Heart right ventricle (tissue), 16 donors: ENCODE measurements around the gene SLC12A4. TPM values are rescaled to one million over a fixed set of nuclear protein-coding genes. Genes with fewer than 3 reads are reported as not detected.
A peak's percentile ranks its signal among the peaks of the same experiment; 100 is the strongest.

Source experiments
- ATAC-seq, 8 donors: fragments of 200-7000 bp; cut with Tn5 transposase; one replicate each; pipeline ENCODE4 v1.9.1; 2020; ENCODE audit warnings: mild to moderate bottlenecking in 8 of 8, moderate library complexity in 8 of 8, moderate number of reproducible peaks in 1 of 8
- DNase-seq, 2 donors: peaks; one replicate each; pipeline ENCODE4 v3.0.0-alpha.2; 2020
- H3K27ac ChIP-seq, 10 donors: fragments of 200-600 bp; sonication (generic) in 2 of 10; one replicate each; pipeline versions ENCODE4 v1.5.0 to v1.8.0; 2020 to 2022; ENCODE audit warnings: mild to moderate bottlenecking in 3 of 10
- H3K27me3 ChIP-seq, 7 donors: fragments of 200-600 bp; one replicate each; pipeline ENCODE4 v1.8.0; 2021 to 2022; ENCODE audit warnings: mild to moderate bottlenecking in 2 of 7
- H3K36me3 ChIP-seq, 9 donors: fragments of 200-600 bp; sonication (generic) in 1 of 9; one replicate each; pipeline versions ENCODE4 v1.5.0 to v1.8.0; 2020 to 2022; ENCODE audit warnings: mild to moderate bottlenecking in 2 of 9
- H3K4me1 ChIP-seq, 9 donors: fragments of 200-600 bp; sonication (generic) in 1 of 9; one replicate each; pipeline versions ENCODE4 v1.5.0 to v1.8.0; 2020 to 2022; ENCODE audit warnings: mild to moderate bottlenecking in 4 of 9
- H3K4me3 ChIP-seq, 10 donors: fragments of 200-600 bp; sonication (generic) in 2 of 10; one replicate each; pipeline versions ENCODE4 v1.5.0 to v1.8.0; 2020 to 2022; ENCODE audit warnings: mild to moderate bottlenecking in 7 of 10, moderate library complexity in 2 of 10
- H3K9me3 ChIP-seq, 11 donors: fragments of 200-600 bp in 10 of 11; sonication (generic) in 2 of 11; one replicate each; pipeline versions ENCODE4 v1.5.0 to v1.8.0; 2013 to 2022; ENCODE audit warnings: mild to moderate bottlenecking in 2 of 11, control low read depth in 1 of 11, moderate library complexity in 1 of 11
- WGBS, 2 donors: extraction: QIAGEN DNeasy Blood & Tissue Kit; methylation state at CpG; one replicate each; pipeline ENCODE4 v1.1.7; 2013; ENCODE audit warnings: inconsistent platforms in 1 of 2; 5-methylcytosine and 5-hydroxymethylcytosine counted together
- intact Hi-C, 10 donors: fragments of 100-400 bp; cut with DNase I; formaldehyde crosslinking; loops; one replicate each; pipeline versions ENCODE4 v1.11.1 to v1.14.2; 2022
- polyA plus RNA-seq, 2 donors: library from polyadenylated mRNA; stranded (reverse); fragments of 200-250 nt; gene quantifications; one replicate each; pipeline ENCODE4 v1.2.3, GENCODE V29; 2013
- total RNA-seq, 10 donors: library from RNA; stranded (reverse); fragmentation: NEBNext Ultra II Directional in 3 of 10; extraction: Animal tissue kit (Norgen Biotek cat#: 25700) in 3 of 10; gene quantifications; one replicate each; pipeline versions ENCODE4 v1.2.1 to v1.2.4, GENCODE V29; 2021 to 2023
- TF ChIP-seq, protein P1 (sequence below), 9 donors: fragments of 200-600 bp; sonication (generic) in 2 of 9; IDR thresholded peaks; one replicate each; pipeline versions ENCODE4 v1.5.0 to v1.8.0; 2021 to 2022; ENCODE audit warnings: antibody characterized with exemption in 9 of 9, mild to moderate bottlenecking in 5 of 9, moderate library complexity in 1 of 9
- donor health status: Arrhythmogenic right ventricular cardiomyopathy.
- donor health status: ischemic (EF 13 %, LVEDD 7.1; RV severe dilation, severe dysfunction).
- donor health status: healthy with polysubstance abuse.
- donor health status: DM: no; HTN: yes; CAD: no.
- donor health status: DM: no; HTN: no; CAD: no.
- donor health status: ischemic (EF 25% LVEDD 6.9; RV normal size, moderate dysfunction).
- donor health status: ischemic (EF 25% LVEDD 5.7; RV mildly dilated, moderate dysfunction).
- donor health status: healthy.
- donor health status: DM: yes; HTN: yes; CAD: no.
- donor health status: Ischemic cardiomyopathy.
- donor health status: ischemic (EF 35%, LVEDD 5.7; RV mildly dilated, moderate dysfunction).
- donor health status: nonischemic (EF 11% LVEDD 7.7; RV severe dilation, severe dysfunction).
- donor health status: DM: yes; HTN: yes; CAD: no.
- donor health status: PGD.
- donor health status: ischemic (EF 29% LVEDD 5.4; RV normal size, mild dysfunction).
- donor health status: nonischemic (EF 23%, LVEDD 6.1; RV moderate dilation, normal function).

Gene SLC12A4
- total and polyA plus RNA-seq, 12 donors = 70.1 to 116 (median 86.6) TPM

DNA sequence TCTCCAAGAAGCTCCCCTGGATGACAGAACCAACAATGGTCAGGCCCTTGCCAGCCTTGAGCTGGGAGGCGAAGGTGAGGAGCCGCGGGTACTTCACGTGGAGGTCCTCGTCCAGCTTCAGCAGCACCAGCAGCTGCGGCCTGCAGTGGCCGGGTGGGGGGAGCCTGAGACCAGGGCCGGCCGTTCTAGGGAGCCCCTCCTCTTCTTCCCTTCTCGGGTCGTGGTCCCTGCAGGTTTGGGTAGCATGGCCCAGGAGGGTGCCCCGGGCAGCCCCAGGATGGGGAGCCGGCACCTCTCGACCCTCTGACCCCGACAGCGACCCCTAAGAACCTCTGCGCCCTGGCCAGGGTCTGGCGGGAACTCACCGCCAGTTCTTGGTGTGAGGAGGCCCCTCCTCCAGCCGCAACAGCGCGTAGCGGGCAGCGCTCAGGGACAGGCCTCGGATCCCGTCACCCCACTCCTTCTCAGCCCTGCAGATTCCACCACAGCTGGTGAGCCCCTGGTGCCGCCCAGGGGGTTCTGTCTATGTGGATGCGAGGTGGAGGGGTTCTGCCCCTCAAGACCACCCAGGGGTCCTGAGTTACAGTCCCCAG lies 21.4 kb downstream of the SLC12A4 start:
- ATAC-seq (no peak), DNase-seq (no peak)
- TF ChIP-seq, protein P1, sequence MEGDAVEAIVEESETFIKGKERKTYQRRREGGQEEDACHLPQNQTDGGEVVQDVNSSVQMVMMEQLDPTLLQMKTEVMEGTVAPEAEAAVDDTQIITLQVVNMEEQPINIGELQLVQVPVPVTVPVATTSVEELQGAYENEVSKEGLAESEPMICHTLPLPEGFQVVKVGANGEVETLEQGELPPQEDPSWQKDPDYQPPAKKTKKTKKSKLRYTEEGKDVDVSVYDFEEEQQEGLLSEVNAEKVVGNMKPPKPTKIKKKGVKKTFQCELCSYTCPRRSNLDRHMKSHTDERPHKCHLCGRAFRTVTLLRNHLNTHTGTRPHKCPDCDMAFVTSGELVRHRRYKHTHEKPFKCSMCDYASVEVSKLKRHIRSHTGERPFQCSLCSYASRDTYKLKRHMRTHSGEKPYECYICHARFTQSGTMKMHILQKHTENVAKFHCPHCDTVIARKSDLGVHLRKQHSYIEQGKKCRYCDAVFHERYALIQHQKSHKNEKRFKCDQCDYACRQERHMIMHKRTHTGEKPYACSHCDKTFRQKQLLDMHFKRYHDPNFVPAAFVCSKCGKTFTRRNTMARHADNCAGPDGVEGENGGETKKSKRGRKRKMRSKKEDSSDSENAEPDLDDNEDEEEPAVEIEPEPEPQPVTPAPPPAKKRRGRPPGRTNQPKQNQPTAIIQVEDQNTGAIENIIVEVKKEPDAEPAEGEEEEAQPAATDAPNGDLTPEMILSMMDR (IDR thresholded peaks at IDR 0.05) = no peak
- Histone ChIP-seq H3K36me3 (peaks cover 0 to 100% (median 87%) of the 10 kb centered on the region in 9 donors), H3K9me3 (no peaks in the 10 kb centered on the region), H3K4me1 (peaks cover 21 to 69% (median 51%) of the 10 kb centered on the region in 9 donors), H3K27ac (peak overlapping the region in 4 of 10 donors; percentile 6 to 83 (median 41)), H3K4me3 (no peak overlapping the region), H3K27me3 (no peaks in the 10 kb centered on the region)
- WGBS, 2 donors = 90 to 94% methylated on average over 28 of the region's 28 CpGs
- intact Hi-C loops = loop anchor here in 1 of 10 donors (10.0 kb wide), 1 partner anchor 402 kb away; no protein-coding TSS in a partner anchor

DNA sequence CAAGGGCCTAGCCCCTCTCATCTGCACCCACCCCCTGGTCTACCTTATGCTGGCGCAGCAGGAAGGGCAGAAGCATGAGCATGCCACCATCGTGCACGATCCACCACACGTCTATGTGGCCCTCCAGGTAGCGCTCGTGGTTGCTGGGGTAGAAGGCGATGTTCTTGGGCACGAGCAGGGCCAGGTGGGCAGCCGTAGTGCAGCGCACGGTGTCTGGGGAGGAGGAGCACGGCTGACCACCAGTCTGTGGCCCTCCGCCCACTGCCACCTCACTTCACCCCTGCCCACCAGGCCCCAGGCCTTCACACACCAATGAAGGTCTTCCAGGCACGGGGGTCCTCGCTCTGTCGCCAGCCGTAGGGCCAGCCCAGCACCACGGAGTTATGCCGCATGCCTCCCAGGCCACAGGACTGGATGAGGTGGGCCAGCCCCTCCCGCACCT lies 22.3 kb downstream of the SLC12A4 start:
- TF ChIP-seq, protein P1 (IDR thresholded peaks at IDR 0.05) = no peak
- ATAC-seq (no peak), DNase-seq (no peak)
- Histone ChIP-seq H3K27me3 (no peaks in the 10 kb centered on the region), H3K27ac (peak overlapping the region in 3 of 10 donors; percentile 76 to 83 (median 77)), H3K4me1 (peaks cover 17 to 69% (median 43%) of the 10 kb centered on the region in 9 donors), H3K9me3 (no peaks in the 10 kb centered on the region), H3K4me3 (no peak overlapping the region), H3K36me3 (peaks cover 0 to 100% (median 85%) of the 10 kb centered on the region in 9 donors)
- intact Hi-C loops = loop anchor here in 1 of 10 donors (10.0 kb wide), 1 partner anchor 401 kb away; no protein-coding TSS in a partner anchor
- 94% methylated on average over 20 of the region's 20 CpGs for WGBS, 2 donors

DNA sequence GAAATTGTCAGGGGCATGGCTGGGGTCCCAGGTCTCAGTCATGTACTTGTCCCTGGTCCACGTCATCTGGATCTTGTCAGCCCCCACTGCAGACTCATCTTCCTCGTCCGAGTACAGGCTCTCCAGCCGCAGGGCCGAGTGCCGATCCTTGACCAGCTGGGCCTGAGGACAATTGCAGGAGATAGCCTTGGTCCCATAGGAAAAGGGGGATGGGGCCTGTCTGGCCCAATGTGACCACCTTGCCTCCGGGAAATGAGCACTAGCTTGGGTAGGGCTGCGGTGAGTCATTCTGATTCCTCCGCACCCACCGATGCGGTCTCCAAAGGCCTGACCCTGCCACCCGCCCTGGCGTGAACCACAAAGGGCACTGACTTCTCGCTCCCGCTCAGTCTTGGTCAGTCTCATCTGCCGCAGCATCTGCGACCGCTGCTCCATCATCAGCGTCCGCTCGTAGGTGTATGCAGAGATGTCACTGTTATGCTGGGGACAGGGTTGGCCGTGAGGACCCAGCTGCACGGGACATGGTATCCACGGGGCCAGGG lies 23.0 kb downstream of the SLC12A4 start:
- H3K27ac ChIP-seq = peak overlapping the region in 7 of 10 donors; percentile 53 to 83 (median 71)
- H3K27me3 ChIP-seq = no peaks in the 10 kb centered on the region
- H3K4me1 ChIP-seq = peaks cover 15 to 65% (median 40%) of the 10 kb centered on the region in 9 donors
- ATAC-seq = peak in 3 of 8 donors; percentile 2 to 11 (median 2)
- TF ChIP-seq, protein P1 (IDR thresholded peaks at IDR 0.05) = no peak
- no peaks in the 10 kb centered on the region for H3K9me3 ChIP-seq
- no peak overlapping the region for H3K4me3 ChIP-seq
- H3K36me3 ChIP-seq = peaks cover 0 to 100% (median 81%) of the 10 kb centered on the region in 9 donors
- DNase-seq = no peak
- intact Hi-C loops = loop anchor here in 1 of 10 donors (10.0 kb wide), 1 partner anchor 401 kb away; no protein-coding TSS in a partner anchor
- 68 to 77% methylated on average over 24 of the region's 24 CpGs for WGBS, 2 donors

DNA sequence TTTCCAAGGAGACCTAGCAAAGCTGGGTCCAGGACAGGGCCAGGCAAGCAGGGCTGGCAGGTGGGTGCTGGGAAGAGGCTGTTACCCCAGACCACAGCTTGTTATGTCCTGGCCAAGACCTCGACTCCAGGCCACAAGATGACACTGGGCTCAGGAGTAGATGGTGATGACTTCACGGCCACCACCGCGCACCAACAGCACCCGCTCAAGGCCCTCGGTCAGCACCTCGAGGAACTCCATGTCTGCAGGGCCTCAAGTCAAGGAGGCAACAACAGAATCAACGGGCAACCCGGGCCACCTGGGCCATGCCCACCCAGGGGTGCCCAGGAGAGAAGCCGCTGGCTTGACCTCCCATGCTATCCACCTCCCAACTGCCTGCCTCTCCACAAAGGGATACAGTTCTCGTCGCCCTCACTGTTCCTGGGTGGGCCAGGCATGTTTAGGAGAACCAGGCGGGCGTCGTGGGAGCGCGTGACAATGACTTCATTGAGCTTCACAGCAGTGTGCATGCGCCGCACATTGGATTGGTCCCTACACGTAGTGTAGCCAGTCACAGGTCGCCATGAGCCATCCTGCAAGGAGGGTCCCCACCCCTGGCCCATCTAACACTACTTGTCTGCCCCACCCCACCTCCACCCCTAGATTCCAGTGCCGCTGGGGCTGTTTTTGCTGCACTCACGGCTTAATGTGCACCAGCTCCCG lies 23.6 kb downstream of the SLC12A4 start:
- TF ChIP-seq, protein P1 (IDR thresholded peaks at IDR 0.05) = no peak
- Histone ChIP-seq H3K27ac (peak overlapping the region; percentile 28 to 83 (median 72)), H3K4me1 (peaks cover 15 to 71% (median 43%) of the 10 kb centered on the region in 9 donors), H3K36me3 (peaks cover 0 to 100% (median 81%) of the 10 kb centered on the region in 9 donors), H3K27me3 (no peaks in the 10 kb centered on the region), H3K4me3 (no peak overlapping the region), H3K9me3 (no peaks in the 10 kb centered on the region)
- 90 to 91% methylated on average over 24 of the region's 24 CpGs for WGBS, 2 donors
- ATAC-seq (no peak), DNase-seq (no peak)
- intact Hi-C loops = loop anchor here in 1 of 10 donors (10.0 kb wide), 1 partner anchor 400 kb away; no protein-coding TSS in a partner anchor
